Smooth muscle cell (in vitro differentiated cells): ENCODE data around the gene COPZ1. TPM values are rescaled to one million over a fixed set of nuclear protein-coding genes. Genes with fewer than 3 reads are reported as not detected.

ENCODE experiments used
- DNase-seq: peaks from one replicate; lab custom pipeline; 2025; ENCODE audit not compliant: unreplicated experiment; lab: John Stamatoyannopoulos, UW
- H2AFZ ChIP-seq: fragments of 200-600 bp; sonication (generic); 2 replicates; pipeline ENCODE4 v1.6.0; 2016; ENCODE audit warnings: antibody characterized with exemption, low read depth, mild to moderate bottlenecking
- H3F3A ChIP-seq: fragments of 200-600 bp; sonication (generic); 2 replicates; pipeline ENCODE4 v1.6.0; 2017; ENCODE audit warnings: antibody characterized with exemption, low read depth
- H3K27ac ChIP-seq: fragments of 200-600 bp; sonication (generic); 2 replicates; pipeline ENCODE4 v1.5.1; 2016; ENCODE audit warnings: low read depth, mild to moderate bottlenecking
- H3K27me3 ChIP-seq: fragments of 200-600 bp; sonication (generic); 2 replicates; pipeline ENCODE4 v1.6.1; 2016; ENCODE audit warnings: low read depth, mild to moderate bottlenecking
- H3K36me3 ChIP-seq: fragments of 200-600 bp; sonication (generic); 2 replicates; pipeline ENCODE4 v1.5.1; 2016; ENCODE audit warnings: low read depth
- H3K4me1 ChIP-seq: fragments of 200-600 bp; sonication (generic); 2 replicates; pipeline ENCODE4 v1.5.1; 2016; ENCODE audit warnings: low read depth
- H3K4me2 ChIP-seq: fragments of 200-600 bp; sonication (generic); 2 replicates; pipeline ENCODE4 v1.6.0; 2016; ENCODE audit warnings: mild to moderate bottlenecking
- H3K4me3 ChIP-seq: fragments of 200-600 bp; sonication (generic); 2 replicates; pipeline ENCODE4 v1.5.1; 2016; ENCODE audit warnings: mild to moderate bottlenecking
- H3K79me2 ChIP-seq: fragments of 200-600 bp; sonication (generic); 2 replicates; pipeline ENCODE4 v1.6.0; 2016; ENCODE audit warnings: low read depth, mild to moderate bottlenecking
- H3K9ac ChIP-seq: fragments of 200-600 bp; sonication (generic); 2 replicates; pipeline ENCODE4 v1.6.0; 2016; ENCODE audit warnings: low read depth
- H3K9me3 ChIP-seq: fragments of 200-600 bp; sonication (generic); replicated peaks from 2 replicates; pipeline ENCODE4 v1.5.1; 2016; ENCODE audit warnings: low read depth
- H4K20me1 ChIP-seq: fragments of 200-600 bp; sonication (generic); 2 replicates; pipeline ENCODE4 v1.6.0; 2016; ENCODE audit warnings: low read depth
- CTCF ChIP-seq: fragments of 200-600 bp; sonication (generic); IDR thresholded peaks from 2 replicates; pipeline ENCODE4 v1.5.1; 2017; ENCODE audit warnings: borderline replicate concordance, mild to moderate bottlenecking, antibody characterized with exemption; ENCODE audit not compliant: insufficient read depth, poor library complexity, severe bottlenecking
- WGBS: methylation state at CpG from one replicate; pipeline ENCODE4 v1.1.7; 2016; ENCODE audit warnings: low lambda C conversion rate; 5-methylcytosine and 5-hydroxymethylcytosine counted together
- polyA plus RNA-seq: library from polyadenylated mRNA; unstranded; fragments of >200 nt; fragmentation: Nextera tagmentation; extraction: Ambion mirVana; gene quantifications from 2 replicates; pipeline ENCODE4 v1.2.1, GENCODE V29; 2016
- total RNA-seq: library from RNA; depleted of rRNA; stranded (reverse); fragments of >200 nt; gene quantifications from 2 replicates; pipeline ENCODE4 v1.2.3, GENCODE V29; 2014

COPZ1 gene
- total and polyA plus RNA-seq, 2 experiments from 2014 or later: 147 to 214 TPM

DNA sequence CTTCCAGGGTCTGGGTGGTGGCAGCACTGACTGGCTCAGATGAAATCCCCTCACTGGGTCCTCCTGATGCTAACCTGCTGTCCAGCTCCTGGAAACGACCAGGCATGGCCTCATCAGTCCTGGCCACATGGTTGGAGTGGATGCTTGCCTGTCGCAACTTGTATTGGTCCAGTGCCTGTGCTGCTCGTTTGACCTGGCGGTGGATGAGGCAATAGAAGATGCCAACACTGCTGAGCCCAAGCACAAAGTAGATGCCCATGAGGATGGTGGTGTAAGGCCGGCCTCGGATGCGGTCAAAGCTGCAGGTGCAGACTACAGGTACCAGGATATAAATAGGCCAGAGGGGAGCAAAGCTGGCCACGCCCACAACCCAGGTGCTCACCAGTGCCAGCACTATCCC is 38.1 kb downstream of the COPZ1 start:
- TF ChIP-seq CTCF: no peak
- Histone ChIP-seq H3K27ac (no peak overlapping the region), H3K9ac (no peak overlapping the region), H4K20me1 (no peaks in the 10 kb centered on the region), H3K79me2 (no peaks in the 10 kb centered on the region), H3K27me3 (no peaks in the 10 kb centered on the region), H3K36me3 (no peaks in the 10 kb centered on the region), H3F3A (peaks cover under 1% of the 10 kb centered on the region), H3K9me3 (no peaks in the 10 kb centered on the region), H3K4me1 (peaks cover 25% of the 10 kb centered on the region), H2AFZ (no peak overlapping the region), H3K4me3 (no peak overlapping the region), H3K4me2 (no peak overlapping the region)
- no peak for DNase-seq
- 92% methylated on average over 8 of the region's 8 CpGs for WGBS

GRCh38 chr12:54363618-54364017 is 38.7 kb downstream of the COPZ1 start:
- Histone ChIP-seq H3F3A (no peaks in the 10 kb centered on the region), H3K27ac (no peak overlapping the region), H3K9ac (no peak overlapping the region), H4K20me1 (no peaks in the 10 kb centered on the region), H3K4me3 (no peak overlapping the region), H3K4me1 (peaks cover 19% of the 10 kb centered on the region), H3K79me2 (no peaks in the 10 kb centered on the region), H3K36me3 (no peaks in the 10 kb centered on the region), H3K4me2 (no peak overlapping the region), H2AFZ (no peak overlapping the region), H3K9me3 (no peaks in the 10 kb centered on the region), H3K27me3 (no peaks in the 10 kb centered on the region)
- no peak for DNase-seq
- WGBS: 86% methylated on average over 6 of the region's 6 CpGs
- no peak for TF ChIP-seq CTCF

DNA sequence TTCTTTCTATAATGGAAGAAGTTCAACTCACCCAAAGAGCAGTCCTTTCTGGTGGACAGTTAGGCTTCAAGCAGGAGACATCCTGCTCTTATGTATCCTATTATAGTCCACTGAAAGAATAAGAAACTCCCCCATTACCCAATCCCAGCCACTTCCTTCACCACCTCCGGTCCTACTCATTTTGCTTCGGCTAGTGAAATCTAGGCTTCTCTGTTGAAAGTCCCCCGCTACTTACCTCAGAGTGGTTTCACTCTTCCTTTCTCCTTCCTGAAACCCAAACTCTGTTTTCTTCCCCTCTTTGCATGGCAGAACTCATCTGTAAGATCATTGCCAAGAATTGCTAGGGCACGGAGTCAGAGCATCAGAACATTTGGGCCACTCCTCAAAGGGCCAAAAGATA is 39.5 kb downstream of the COPZ1 start, which contains the start of gene GPR84:
GPR84 (minus strand) TSS at position 74 of the 400 bp plus-strand sequence. CDS start 635 bp downstream, outside the sequence.
- TF ChIP-seq CTCF: no peak
- Histone ChIP-seq H3K27ac (no peak within 1 kb of the TSS), H2AFZ (no peak within 1 kb of the TSS), H3K9ac (no peak within 1 kb of the TSS), H3K9me3 (no peaks in the 10 kb centered on the region), H3K36me3 (no peaks in the 10 kb centered on the region), H3K79me2 (no peaks in the 10 kb centered on the region), H3K4me2 (no peak within 1 kb of the TSS), H3K27me3 (no peaks in the 10 kb centered on the region), H4K20me1 (no peaks in the 10 kb centered on the region), H3F3A (peaks cover 5% of the 10 kb centered on the region), H3K4me1 (peaks cover 16% of the 10 kb centered on the region), H3K4me3 (no peak within 1 kb of the TSS)
- no peak for DNase-seq
- 91% methylated on average over 4 of the region's 4 CpGs for WGBS

- H2AFZ ChIP-seq: no peak overlapping the region
- no peak for DNase-seq
Measured at GRCh38 chr12:54368025-54368708, 43.2 kb downstream of the COPZ1 start.

More at GRCh38 chr12:54368025-54368708, 43.2 kb downstream of the COPZ1 start:
- Histone ChIP-seq H4K20me1 (no peaks in the 10 kb centered on the region), H3K4me3 (no peak overlapping the region), H3K4me2 (peak overlapping the region; percentile 95), H3F3A (peaks cover 6% of the 10 kb centered on the region), H3K79me2 (no peaks in the 10 kb centered on the region), H3K36me3 (no peaks in the 10 kb centered on the region), H3K27ac (no peak overlapping the region), H3K9ac (no peak overlapping the region), H3K4me1 (peaks cover 8% of the 10 kb centered on the region), H3K27me3 (no peaks in the 10 kb centered on the region), H3K9me3 (no peaks in the 10 kb centered on the region)
- TF ChIP-seq CTCF: no peak
- WGBS: 24% methylated on average over 5 of the region's 5 CpGs
